Measurements from ENCODE around the gene DTNB.

The DTNB gene

DNA sequence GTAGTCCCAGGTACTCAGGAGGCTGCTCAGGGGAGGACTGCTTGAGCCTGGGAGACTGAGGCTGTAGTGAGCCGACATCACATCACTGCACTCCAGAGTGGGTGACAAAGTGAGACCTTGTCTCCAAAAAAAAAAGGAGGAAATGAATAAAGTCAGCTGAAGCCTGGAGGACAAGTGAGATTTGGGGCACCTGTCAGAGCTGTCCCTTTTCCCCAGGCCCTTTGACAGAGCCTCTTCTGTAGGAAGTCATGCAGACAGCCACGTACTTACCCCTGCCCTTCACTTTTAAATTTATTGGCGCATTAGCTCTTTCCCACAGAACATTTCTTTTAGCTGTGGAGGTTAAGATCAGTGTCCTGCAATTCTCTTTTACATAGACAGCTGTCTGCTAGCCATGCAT is 180.7 kb downstream of the DTNB start:
- DNase-seq: no peak

DNA sequence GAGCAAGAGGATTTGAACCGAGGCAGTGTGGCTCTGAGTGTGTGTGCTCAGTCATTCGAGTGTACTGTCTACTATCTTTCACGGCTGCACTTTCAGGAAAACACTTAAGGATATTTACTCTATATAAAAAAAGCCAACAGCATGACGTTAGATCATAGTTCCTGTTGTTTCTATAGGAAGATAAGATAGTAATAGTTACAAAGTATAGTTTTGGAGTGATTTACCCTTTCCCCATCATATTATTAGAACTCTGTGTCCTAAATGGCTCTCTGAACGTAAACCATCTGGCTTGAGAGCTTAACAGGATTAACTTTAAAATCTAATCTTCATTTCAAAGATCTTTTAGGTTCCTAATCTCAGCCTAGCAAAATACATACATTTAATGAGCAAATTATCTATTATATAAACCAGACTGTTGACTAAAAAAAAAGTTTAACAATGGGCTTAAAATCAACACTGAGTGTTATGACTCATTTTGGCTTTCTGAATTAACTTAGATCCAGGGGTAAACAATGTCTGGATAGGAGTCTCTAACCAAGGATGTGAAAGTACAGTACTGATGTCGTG is 181.3 kb downstream of the DTNB start:
- no peak for DNase-seq

DNA sequence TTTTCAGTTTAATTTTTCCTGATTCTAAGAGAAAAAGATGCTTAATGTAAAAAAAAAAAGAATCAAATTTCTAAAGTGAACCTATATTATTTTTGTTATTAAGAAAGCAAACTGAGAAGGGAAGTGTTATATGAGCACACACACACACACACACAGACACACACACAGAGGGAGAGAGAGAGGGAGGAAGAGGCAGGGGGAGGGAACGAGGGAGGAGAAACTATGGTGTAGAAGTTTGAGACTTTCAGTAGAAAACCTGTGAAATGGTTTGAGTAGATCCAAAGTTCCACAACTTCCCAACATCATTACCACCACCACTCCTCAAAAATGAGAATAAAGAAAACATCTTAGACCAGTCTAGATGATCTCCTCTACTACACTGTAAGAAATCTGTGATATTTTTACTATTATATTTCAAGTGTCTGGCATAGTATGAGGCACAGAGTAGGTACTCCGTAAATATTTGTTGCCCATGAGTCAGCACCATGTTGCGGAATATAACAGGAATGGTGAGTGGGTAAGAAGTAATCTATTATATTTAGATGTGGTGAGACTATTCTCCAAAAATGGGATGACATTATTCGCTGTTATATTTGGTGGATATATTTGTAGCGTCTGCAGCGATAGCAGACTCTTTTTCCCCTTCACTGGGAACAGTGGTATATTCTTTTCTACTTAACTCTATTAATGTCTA is 182.2 kb downstream of the DTNB start:
- DNase-seq: no peak

DNA sequence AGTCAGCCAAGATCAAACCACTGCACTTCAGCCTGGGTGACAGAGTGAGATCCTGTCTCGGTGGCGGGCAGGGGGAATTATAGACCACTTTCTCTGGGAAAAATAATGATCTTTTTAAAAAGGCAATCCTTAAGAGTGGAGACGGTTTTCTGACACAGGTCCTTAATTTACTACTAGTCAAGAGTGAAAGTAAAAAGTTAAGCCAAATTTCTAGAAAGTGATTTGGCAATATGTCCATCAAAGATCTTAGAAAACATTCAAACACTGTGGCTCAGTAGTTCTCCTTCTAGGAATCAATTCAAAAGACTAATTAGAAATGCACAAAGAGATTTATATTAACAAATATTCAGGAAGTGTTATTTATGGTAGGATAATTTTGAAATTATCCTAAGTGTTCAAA is 183.2 kb downstream of the DTNB start:
- DNase-seq: no peak

DNA sequence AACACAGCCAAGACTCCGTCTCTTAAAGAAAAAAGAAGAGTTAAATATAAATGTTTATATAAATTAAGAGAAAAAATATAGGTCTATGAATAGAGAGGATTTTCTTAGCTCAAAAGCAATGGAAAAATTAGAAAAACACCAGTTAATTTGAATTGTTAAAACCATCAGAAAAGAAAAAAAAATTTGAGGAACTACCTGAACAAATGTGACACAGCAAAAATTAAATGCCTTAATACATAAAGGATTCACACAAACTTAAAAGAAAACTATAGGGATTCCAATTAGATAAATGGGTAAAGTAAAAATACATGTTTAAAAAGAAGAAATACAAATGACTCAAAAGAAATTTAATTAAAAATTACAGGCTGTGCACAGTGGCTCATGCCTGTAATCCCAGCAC is 183.7 kb downstream of the DTNB start:
- no peak for DNase-seq

DNA sequence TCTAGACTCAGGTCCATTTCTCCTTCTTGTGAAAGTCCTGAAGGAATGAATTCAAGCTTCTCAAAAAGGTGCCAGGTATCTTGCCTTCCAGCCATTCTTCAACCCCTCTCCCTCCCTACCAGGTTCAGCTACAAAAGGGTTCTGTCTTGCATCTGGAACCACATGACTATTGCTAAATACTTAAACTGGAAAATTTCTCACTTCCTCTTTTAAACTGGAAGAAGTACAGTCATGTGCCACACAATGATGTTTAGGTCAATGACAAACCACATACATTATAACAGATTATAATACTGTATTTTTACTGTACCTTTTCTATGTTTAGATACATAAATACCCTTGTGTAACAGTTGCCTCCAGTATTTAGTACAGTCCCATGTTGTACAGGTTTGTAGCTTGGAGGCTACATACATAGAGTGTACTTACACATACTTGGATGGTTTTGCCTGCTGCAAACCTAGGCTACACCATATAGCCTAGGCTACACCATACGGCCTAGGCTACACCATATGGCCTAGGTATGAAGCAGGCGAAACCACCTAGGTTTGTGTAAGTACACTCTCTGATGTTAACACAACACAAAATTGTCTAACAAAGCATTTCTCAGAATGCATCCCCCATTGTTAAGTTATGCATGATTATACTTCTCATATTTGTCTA is 189.6 kb downstream of the DTNB start:
- no peak for DNase-seq

DNA sequence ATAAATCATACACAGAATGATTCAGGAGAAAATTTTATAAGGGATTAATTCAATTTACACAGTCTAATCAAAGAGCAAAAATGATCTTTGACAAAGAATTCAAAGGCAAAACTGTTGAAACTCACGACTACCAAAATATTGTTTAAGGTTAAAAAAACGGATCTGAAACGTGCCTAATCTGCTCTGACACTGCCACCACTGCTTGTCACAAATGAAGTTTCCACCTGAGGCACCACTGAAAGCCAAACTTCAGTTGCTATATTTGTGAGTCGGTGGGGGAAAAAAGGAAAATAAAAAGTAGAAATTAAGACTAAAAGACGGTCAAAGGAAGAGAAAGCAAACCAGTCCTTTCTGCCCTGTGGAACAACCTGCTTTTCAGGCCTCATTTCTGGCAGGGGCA is 191.0 kb downstream of the DTNB start:
- DNase-seq: no peak

DNA sequence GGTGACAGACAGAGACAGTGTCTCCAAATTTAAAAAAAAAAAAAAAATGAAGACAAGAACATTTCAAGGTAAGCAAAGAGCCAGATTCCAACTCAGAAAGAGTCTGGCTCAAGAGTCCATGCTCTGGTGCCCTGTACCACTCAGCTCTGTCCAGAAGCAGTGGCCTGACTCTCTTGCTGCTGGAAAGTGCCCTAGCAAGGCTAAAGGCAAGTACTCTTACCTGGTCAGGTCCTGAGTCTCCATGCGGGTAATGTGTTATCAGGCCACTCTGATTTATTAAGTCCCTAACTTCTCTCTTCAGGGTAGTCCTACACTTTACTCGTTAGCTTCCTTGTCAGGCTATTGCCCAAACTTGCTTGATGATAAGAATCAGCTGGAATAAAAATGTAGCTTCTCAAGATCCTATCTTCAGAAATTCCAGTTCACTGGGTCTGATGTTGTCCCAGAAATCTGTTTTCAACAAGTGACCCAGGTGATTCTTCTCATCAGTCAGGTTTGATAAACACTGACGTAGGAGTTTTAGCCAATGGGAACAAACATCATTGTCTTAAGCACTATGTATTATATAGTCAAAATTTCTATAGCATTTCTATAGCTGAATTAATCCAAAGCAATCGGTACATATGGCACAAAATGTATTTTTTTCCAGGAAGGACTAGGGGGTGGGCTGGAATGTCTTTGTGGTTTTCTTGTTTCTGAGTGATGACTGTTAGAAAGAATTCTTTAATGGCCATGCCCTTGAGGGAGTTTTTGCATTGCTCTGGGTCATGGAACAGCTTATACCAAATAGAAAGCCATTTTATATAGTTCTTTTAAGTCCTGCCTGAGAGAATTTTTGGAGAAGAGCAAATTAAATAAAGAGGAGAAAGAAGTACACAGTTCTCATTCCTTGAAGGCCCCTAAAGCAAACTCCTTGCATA is 191.7 kb downstream of the DTNB start:
- no peak for DNase-seq

DNA sequence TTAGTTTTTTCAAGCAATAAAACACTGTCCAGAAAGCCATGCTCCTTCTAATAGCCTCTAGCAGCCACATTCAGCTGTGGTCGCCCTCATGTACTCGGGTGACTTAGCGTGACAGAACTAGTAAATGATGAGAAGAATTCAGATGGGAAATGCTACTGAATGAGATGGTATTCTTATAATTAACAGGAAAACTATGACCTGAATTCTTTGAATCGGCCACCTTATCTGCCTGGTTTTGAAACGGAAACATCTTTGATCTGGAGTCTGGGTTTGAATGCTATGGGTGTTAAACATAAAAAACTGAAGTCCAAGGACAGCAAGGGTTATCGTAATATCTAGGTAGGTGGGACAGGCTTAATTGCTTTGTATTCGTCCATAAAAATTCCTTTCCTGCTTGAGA is 192.8 kb downstream of the DTNB start:
- no peak for DNase-seq

DNA sequence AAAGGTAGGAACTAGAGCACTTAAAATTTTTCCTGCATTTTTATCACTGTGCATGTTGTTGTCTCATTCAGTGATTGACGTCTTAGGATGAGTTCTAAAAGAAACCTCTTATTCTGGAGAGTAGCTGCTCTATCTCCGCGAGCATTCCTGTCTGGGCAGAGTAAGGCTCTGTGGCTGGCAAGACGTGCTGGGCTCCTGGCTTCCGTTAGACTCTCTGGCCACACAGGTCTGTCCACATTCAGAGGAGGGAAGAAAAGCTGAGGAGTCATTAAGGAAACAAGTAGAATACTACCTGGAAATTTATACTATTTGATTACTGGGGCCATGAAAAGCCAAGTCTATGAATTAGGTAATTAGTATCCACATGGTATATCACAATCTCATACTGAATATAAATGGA is 193.6 kb downstream of the DTNB start:
- no peak for DNase-seq

DNA sequence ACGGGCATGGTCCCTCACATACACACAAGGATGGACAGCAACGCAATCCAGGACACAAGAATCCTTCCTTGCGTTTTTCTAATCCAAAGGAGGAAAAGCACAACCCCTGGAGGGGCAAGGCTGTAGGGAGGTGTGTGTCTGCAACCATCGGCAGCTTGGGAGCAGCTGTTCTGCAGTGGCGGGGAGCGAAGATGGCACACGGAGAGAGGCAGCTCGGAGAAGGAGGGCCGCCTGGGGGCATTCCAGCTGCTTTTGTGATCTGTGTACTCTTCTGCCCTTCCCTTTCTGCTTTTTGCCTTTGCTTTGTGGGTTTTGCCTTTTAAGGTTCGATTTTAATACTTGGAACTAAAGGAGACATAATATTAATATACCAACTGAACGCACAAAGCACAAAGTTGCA is 194.6 kb downstream of the DTNB start:
- DNase-seq: no peak

DNA sequence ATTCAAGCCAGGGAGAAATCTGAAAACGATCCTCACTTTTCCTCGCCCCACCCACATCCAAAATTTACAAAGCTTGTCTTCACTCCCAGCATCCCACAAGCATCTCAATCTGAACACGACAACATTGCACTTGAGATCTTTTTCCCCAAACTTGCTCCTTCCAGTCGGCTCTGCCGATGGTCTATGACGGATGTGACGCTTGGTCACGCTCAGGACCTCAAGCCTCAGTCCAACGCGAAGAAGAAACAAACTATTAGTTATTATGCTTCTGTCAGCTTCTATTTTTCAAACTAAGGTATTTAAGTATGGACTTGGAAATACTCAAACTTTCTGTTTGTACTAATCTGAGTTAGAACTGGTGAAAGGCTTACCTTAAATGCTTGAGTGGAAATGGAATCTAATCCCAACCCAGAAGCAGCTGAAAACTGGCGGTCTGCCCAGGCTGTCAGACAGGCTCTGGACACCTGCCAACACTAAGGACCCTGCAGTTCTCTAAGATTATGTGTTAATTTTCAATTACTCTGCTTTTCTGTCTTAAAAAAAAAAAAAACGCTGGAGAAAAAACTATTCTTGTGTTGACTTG is 199.5 kb downstream of the DTNB start:
- DNase-seq: peak; percentile 13

DNA sequence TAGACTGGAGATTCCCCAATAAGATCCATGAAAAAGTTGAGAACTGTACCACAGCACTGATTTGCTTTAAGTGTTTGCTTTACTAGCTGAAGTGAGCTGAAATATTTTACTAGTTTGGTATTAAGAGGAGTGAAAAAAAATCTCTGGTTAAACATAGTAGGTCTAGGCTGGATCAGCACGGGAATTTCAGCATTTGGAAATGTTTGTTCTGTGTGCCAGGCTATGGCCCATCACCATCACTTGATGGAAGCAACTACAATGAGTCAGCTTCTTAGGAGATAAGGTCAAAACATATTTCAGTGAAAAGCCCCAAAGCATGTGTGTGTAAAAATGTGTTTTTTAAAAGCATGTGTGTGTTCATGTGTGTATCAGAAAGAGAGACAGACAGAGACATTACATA is 200.2 kb downstream of the DTNB start:
- no peak for DNase-seq

DNA sequence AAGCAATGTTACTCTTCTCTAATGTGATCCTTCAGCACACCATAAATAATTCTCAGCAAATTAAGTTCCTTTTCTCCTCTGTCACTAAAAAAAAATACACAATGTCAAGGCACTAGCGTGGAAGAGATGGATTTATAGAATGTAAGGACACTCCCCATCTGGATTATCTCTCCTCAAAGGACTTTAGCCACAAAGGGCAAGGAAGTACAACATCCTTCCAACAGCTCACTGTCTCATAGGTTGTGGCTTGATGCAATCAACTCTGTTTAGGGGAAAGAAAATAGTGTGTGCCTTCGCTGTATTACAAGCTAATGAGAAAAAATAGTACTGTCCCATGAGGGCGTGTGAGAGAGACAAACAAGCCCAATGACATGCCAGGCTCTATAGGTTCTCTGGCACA is 202.6 kb downstream of the DTNB start:
- no peak for DNase-seq

DNA sequence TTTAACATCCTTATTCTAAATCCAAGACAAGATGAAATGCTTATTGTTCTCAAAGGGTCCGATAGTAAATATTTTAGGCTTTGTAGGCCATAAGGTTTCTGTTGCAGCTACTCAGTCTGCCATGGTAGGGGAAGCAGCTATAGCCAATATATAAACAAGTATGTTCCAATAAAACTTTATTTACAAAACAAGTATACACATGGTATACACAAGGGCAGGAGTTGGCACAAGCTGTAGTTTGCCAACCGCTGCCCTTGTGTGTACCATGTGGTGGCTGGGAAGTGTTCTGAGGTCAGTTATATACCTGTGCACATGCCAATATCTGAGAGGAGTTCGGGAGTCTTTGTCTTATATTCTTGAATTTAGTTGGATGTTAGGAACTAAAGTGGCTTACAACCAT is 205.6 kb downstream of the DTNB start:
- DNase-seq: no peak

DNA sequence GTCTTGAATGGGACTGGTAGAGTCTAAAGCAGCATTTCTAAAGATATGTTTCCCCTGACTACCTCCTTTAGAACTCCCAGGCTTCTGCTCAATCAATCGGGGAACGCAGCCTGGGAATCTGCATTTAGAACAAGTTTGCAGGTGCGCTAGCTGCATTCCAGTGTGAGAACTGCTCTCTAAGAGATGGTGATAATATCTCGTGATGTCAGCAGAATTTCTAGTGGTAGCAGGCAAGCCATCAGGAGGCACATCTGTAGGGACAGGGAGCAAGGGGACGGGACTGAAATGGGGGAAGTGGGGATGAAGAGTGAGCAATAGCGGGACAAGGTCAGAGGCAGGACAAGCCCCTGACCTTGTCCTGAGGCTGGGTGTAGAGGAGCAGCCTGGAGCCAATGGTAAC is 211.4 kb downstream of the DTNB start:
- no peak for DNase-seq

DNA sequence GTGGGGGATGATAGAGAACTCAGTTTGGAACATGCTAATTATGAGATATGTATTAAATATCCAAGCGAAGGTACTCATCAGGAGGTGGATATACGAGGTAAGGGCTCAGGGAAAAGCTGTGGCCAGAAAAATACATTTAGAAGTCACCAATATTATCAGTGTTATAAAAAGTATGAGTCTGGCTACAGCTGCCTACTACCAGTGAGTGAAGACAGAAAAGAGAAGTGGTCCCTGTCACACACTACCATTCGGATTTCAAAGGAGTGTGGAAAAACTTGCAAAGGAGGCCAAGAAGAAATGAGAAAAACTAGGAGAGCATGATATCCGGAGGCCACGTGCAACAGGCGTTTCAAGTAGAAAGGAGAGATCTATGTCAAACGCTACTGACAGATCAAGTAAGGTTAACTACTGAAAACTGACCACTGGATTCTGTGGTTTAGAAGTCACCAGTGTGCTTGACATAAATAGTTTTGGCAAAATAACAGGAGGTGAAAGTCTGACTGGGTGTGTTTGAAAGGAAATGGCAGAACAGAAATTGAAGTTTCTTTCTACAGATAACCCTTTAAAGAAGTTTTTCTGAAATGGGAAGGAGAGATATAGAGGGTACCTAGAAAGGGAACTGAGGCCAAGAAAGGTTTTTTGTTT is 213.0 kb downstream of the DTNB start:
- DNase-seq: no peak

DNA sequence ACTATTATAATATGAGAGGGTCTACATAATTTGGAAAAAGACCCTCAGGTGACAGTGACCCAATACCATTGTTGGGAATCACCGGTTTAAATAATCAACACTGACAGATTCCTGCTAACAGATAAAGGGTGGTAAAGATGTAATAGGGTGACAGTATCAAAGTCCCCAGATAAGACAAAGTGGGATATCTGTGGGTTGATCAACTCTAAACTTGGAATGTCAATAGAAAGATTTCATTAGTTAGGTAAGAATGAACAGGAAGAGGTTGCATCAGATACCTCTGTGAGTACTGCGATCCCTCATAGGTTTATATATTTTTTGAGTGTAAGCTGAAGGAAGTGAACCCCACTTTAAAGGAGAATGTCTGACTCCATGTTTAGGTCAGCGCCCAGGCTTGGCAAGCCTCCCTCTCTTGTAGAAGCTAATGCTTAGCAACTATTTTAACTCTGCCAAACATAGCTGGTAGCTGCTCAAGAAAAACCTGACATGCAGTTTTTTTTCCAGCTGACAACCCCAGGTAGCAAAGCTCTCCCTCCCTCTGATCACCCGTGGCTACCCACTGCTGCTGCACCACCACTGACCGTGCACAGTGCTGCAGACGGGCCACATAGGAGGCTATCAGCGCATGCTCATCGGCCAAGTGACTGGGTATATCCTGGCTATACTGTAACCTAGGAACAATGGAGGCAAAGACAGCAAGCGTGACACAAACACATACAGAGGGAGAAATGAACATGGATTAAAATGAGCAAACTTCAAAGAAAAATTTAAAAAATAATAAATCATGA is 218.4 kb downstream of the DTNB start:
- DNase-seq: no peak

DNA sequence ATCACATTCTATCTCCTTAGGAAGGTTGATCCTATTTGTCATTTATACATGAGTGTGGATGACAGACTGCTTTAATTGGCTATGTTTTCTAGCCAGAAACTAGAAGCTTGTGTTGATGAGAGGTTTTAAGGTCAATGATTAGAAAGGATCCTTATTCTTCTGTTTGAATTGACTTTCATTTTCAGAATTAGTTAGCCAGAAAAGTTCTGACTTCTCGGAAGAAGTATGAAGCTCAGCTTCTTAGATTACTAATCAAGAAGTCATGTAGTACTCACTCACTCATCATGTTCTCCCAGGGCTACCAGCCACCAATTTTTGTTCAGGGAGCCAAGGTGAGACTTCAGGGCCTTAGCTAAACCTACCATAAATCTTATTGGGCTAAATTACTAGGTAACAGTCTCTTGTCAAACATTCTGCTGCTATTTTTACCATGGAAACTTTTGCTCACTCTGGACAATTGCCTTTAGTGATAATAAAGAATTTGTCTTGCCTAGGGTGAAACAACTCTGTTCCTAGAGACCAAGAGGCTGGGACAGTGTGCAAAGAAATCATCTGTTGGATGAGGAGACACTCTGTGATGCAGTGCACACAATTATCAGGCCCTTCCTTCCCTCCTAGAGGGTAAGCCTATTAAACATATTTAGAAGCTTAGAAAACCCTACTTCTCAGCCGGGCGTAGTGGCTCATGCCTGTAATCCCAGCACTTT is 220.0 kb downstream of the DTNB start:
- no peak for DNase-seq

DNA sequence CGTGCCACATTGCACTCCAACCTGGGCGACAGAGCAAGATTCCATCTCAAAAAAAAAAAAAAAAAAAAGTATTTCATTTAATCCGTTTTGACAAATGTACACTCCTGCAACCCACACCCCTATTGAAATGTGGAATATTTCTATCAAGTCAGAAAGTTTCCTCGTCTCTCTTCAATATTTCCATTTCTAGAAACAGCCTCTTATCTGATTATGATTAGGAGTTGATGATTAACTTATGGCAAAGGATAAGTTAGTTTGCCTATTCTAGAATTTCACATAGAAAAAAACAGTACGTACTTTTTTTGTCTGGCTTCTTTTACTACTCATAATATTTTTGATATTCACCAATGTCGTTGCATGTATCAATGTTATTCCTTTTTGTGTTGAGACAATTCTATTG is 224.6 kb downstream of the DTNB start:
- DNase-seq: no peak

DNA sequence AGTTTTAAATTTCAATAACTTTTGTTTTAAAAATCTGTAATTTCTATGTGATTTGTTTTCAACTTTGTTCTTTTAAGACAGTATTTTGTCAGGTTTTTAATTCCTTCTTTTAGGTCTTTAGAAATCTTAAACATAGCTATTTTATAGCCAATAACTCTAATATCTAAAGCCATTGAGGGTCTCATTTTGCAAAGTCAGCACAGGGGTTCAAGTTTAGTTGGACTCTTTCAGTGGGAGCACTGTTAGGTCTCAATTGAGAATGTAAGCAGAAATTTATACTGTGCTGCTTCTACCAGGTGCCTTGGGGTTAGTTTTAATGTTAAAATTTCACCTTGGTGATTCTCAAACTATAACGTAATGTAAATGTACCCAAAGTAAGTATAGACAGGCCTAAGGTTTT is 226.4 kb downstream of the DTNB start:
- no peak for DNase-seq
